ENCODE results near the gene CLUH.
"Not testable (repeated sequence)": the region's sequence is repeated elsewhere in the genome, so short reads cannot be mapped to it uniquely, and the experiment has no call there.

CLUH gene

GRCh38 chr17:2688351-2689342, 22.9 kb downstream of the CLUH start:
- DNase-seq (ENCODE audit: low read depth in 3 of 3, low spot score in 1 of 3) = no peak

GRCh38 chr17:2687074-2687418, 24.5 kb downstream of the CLUH start:
- no peak for DNase-seq (ENCODE audit: low read depth in 3 of 3, low spot score in 1 of 3)

GRCh38 chr17:2685696-2686095, 25.9 kb downstream of the CLUH start:
- DNase-seq (ENCODE audit: low read depth in 3 of 3, low spot score in 1 of 3) = no peak

- DNase-seq (ENCODE audit: low read depth in 3 of 3, low spot score in 1 of 3) = no peak
Measured at GRCh38 chr17:2684549-2684948, 27.0 kb downstream of the CLUH start.

GRCh38 chr17:2683912-2684311, 27.7 kb downstream of the CLUH start:
- no peak for DNase-seq (ENCODE audit: low read depth in 3 of 3, low spot score in 1 of 3)

- DNase-seq (ENCODE audit: low read depth in 3 of 3, low spot score in 1 of 3) = no peak
Measured at GRCh38 chr17:2682176-2682938, 29.2 kb downstream of the CLUH start.

- no peak for DNase-seq (ENCODE audit: low read depth in 3 of 3, low spot score in 1 of 3)
Measured at GRCh38 chr17:2681650-2682049, 29.9 kb downstream of the CLUH start.

GRCh38 chr17:2680961-2681360, 30.6 kb downstream of the CLUH start:
- no peak for DNase-seq (ENCODE audit: low read depth in 3 of 3, low spot score in 1 of 3)

- DNase-seq (ENCODE audit: low read depth in 3 of 3, low spot score in 1 of 3) = not testable (repeated sequence)
Measured at GRCh38 chr17:2679247-2679646, 32.3 kb downstream of the CLUH start.

GRCh38 chr17:2672026-2672425, 39.5 kb downstream of the CLUH start:
- DNase-seq (ENCODE audit: low read depth in 3 of 3, low spot score in 1 of 3) = no peak

GRCh38 chr17:2660410-2660809, 51.2 kb downstream of the CLUH start:
- DNase-seq (ENCODE audit: low read depth in 3 of 3, low spot score in 1 of 3) = not testable (repeated sequence)

GRCh38 chr17:2659337-2659736, 52.2 kb downstream of the CLUH start:
- not testable (repeated sequence) for DNase-seq (ENCODE audit: low read depth in 3 of 3, low spot score in 1 of 3)

- DNase-seq (ENCODE audit: low read depth in 3 of 3, low spot score in 1 of 3) = no peak
Measured at GRCh38 chr17:2656283-2656682, 55.3 kb downstream of the CLUH start.

GRCh38 chr17:2655546-2655945, 56.0 kb downstream of the CLUH start:
- no peak for DNase-seq (ENCODE audit: low read depth in 3 of 3, low spot score in 1 of 3)

- not testable (repeated sequence) for DNase-seq (ENCODE audit: low read depth in 3 of 3, low spot score in 1 of 3)
Measured at GRCh38 chr17:2652911-2653310, 58.7 kb downstream of the CLUH start.

GRCh38 chr17:2649191-2649590, 62.4 kb downstream of the CLUH start:
- DNase-seq (ENCODE audit: low read depth in 3 of 3, low spot score in 1 of 3) = no peak

GRCh38 chr17:2647957-2648356, 63.6 kb downstream of the CLUH start:
- DNase-seq (ENCODE audit: low read depth in 3 of 3, low spot score in 1 of 3) = no peak

GRCh38 chr17:2644971-2645370, 66.6 kb downstream of the CLUH start:
- no peak for DNase-seq (ENCODE audit: low read depth in 3 of 3, low spot score in 1 of 3)

Measured in stimulated activated CD4-positive, alpha-beta T cell treated with anti-CD3 and anti-CD28 coated beads, TNF-alpha, amount 100 ng/mL, for 1 hour (primary cell).